Panc1 (cell line): ENCODE data around the gene C12orf50.

Experiments
- CTCF ChIP-seq: fragments of 450-650 bp; IDR thresholded peaks from 2 replicates; pipeline ENCODE4 v1.5.1; 2017; ENCODE audit warnings: mild to moderate bottlenecking
- POLR2AphosphoS5 ChIP-seq: IDR thresholded peaks from 2 replicates; pipeline ENCODE4 v1.6.1; 2012; ENCODE audit warnings: mild to moderate bottlenecking, low read depth, low read length, moderate library complexity

- no peak for TF ChIP-seq CTCF
- TF ChIP-seq POLR2AphosphoS5: no peak
Observed at GRCh38 chr12:88011755-88012154, 17.4 kb downstream of the C12orf50 start.
